DND-41 (cell line): Measurements from ENCODE around the gene P2RX5.

Experiments used
- CTCF ChIP-seq: IDR thresholded peaks from 2 replicates; pipeline ENCODE4 v1.5.1; 2012; ENCODE audit warnings: borderline replicate concordance, low read length, moderate library complexity, mild to moderate bottlenecking; ENCODE audit not compliant: poor library complexity, severe bottlenecking; ENCODE audit errors: extremely low read depth
- EZH2 ChIP-seq: IDR thresholded peaks from 3 replicates; pipeline ENCODE4 v1.6.1; 2012; ENCODE audit warnings: borderline replicate concordance, low read depth, mild to moderate bottlenecking, moderate library complexity, low read length, inconsistent platforms; ENCODE audit not compliant: severe bottlenecking

- TF ChIP-seq EZH2 = no peak
- no peak for TF ChIP-seq CTCF
These were observed 30.1 kb downstream of the P2RX5 start for GRCh38 chr17:3665834-3666233.
